ENCODE results near the gene TSPAN16.

The TSPAN16 gene

DNA sequence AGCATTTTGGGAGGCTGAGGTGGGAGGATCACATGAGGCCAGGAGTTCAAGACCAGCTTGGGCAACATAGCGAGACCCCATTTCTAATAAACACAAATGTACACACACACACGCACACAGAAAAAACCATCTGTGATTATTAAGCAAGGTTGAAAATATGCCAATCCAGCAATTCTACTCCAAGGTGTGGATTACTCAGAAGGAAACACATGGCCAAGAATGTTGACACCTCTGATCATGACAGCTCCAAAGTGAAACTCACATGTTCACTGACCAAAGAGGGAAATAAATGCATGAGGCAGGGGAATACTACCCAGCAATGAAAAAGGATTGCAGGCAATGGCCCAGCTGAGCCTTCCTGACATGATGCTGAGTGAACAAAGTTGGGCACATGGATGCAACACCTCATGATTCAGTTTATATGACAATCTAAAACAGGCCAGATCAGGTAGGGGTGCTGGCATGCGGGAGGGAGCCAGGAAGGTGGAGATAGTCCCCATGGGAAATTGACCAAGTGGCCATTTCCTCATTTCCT, 38.0 kb upstream of the TSPAN16 start:
- WGBS, 2 experiments (ENCODE audit: insufficient coverage in 2 of 2): 100% methylated on average over 1 of the region's 3 CpGs
- H3K4me3 ChIP-seq (ENCODE audit: extremely low read depth, insufficient read depth, low read length, poor library complexity, severe bottlenecking): no peak overlapping the region
- H3K9me3 ChIP-seq (ENCODE audit: control insufficient read depth, low read length): no peaks in the 10 kb centered on the region

DNA sequence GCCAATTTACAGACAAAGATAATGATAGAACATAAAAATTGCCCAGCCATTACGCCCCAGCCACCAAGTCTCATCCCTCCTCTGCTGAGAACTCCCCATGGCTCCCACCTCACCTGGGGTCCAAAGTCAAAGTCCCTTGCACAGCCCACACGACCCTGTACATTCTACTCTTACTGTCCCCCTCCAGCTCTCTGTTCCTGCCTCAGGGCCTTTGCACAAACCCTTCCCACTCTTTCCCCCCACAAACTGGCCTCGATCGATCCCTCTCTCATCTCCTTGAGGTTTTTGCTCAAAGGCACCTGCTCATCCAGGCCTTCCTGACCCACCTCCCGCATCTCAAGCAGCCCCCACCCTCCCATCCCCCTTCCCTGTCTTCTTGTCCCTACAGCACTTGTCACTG, 35.0 kb upstream of the TSPAN16 start:
- H3K4me3 ChIP-seq (ENCODE audit: extremely low read depth, insufficient read depth, low read length, poor library complexity, severe bottlenecking): peak overlapping the region; percentile 66

More for the DNA sequence above, 38.0 kb upstream of the TSPAN16 start:
- Histone ChIP-seq H3K4me1 (ENCODE audit: control insufficient read depth, insufficient read depth, low read length, poor library complexity, severe bottlenecking) (peaks cover 8% of the 10 kb centered on the region), H3K27ac (ENCODE audit: low read depth, low read length, severe bottlenecking) (no peak overlapping the region), H3K36me3 (ENCODE audit: control insufficient read depth, insufficient read depth, low read length) (no peaks in the 10 kb centered on the region)

DNA sequence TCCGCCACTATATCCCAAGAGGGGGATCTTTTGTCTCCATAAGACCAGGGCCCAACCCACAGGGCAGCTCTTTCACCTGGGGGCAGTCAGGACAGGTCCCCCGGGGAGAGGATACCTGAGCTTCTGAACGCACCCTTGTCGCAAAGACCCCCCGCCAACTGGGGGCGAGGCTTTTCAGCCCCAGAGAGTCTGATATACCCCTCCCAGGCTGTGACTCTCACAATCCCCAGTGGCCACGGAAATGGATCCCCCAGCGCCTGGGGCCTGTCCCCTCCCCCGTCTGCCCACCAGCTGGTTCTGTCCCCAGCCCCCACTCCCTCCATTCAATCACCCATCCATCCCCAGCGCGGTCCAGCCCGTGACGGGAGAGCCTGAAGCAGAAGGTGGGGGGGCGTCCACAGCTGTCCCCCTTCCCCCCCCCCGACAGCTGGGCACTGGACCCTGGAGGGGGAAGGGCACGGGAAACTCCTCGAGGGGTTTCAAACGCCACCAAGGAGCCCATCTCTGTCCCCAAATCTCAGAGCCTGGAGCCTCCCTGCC, 34.5 kb upstream of the TSPAN16 start:
- no peak overlapping the region for H3K27ac ChIP-seq (ENCODE audit: low read depth, low read length, severe bottlenecking)

More for the DNA sequence above, 35.0 kb upstream of the TSPAN16 start:
- Histone ChIP-seq H3K27ac (ENCODE audit: low read depth, low read length, severe bottlenecking) (no peak overlapping the region), H3K4me1 (ENCODE audit: control insufficient read depth, insufficient read depth, low read length, poor library complexity, severe bottlenecking) (no peaks in the 10 kb centered on the region), H3K36me3 (ENCODE audit: control insufficient read depth, insufficient read depth, low read length) (no peaks in the 10 kb centered on the region), H3K9me3 (ENCODE audit: control insufficient read depth, low read length) (no peaks in the 10 kb centered on the region)
- WGBS, 2 experiments (ENCODE audit: insufficient coverage in 2 of 2): 72% methylated on average over 5 of the region's 5 CpGs

DNA sequence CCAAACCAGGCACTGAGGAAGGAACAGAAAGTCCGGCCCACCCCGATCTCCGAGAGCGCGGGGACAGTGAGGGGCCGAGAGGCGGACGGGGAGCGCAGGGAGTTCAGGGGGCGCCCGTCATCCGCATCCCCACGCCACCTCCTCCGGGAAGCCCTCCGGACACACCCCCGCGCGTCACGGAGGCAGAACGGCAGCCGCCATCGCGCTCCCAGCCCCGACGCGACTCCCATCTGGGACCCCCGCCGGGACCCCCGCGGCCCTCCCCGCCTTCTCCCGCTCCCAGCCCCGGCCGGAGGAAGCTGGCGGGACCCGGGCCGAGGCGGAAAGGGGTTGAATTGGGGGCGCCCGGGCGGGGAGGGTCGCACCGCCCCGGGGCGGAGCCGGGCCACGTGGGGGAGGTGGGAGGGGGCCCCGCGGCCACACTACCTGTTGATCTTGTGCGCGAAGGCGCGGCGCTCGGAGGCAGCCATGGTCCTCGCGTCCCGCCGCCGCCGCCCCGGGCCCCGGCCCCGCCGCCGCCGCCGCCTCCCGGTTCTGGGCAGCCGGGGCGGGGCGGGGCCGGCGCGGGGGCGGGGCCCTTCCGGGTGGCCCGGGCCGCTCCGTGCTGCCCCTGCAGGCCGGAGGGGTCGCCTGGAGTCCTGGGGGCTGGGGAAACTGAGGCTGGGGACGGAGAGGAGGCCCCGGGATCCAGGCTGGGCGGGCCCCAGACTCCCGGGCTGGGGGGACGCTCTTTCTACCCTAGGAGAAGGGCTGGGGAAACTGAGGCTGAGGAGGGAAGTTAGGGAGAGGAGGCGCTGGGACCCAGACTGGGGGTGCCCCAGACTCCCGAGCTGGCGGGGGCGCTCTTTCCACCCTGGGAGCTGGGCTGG, 33.8 kb upstream of the TSPAN16 start, which contains the start of gene DOCK6:
DOCK6 (minus strand) TSS at position 554 of the 869 bp plus-strand sequence; CDS start at position 470, 84 bp downstream.
- H3K4me3 ChIP-seq (ENCODE audit: extremely low read depth, insufficient read depth, low read length, poor library complexity, severe bottlenecking): peak within 1 kb of the TSS; percentile 66
- no peak within 1 kb of the TSS for H3K27ac ChIP-seq (ENCODE audit: low read depth, low read length, severe bottlenecking)
- no peaks in the 10 kb centered on the region for H3K4me1 ChIP-seq (ENCODE audit: control insufficient read depth, insufficient read depth, low read length, poor library complexity, severe bottlenecking)
- 1 to 7% methylated on average over 29 of the region's 91 CpGs for WGBS, 2 experiments (ENCODE audit: insufficient coverage in 2 of 2)
- H3K36me3 ChIP-seq (ENCODE audit: control insufficient read depth, insufficient read depth, low read length): no peaks in the 10 kb centered on the region
- H3K9me3 ChIP-seq (ENCODE audit: control insufficient read depth, low read length): no peaks in the 10 kb centered on the region

More for the DNA sequence above, 34.5 kb upstream of the TSPAN16 start:
- Histone ChIP-seq H3K4me1 (ENCODE audit: control insufficient read depth, insufficient read depth, low read length, poor library complexity, severe bottlenecking) (no peaks in the 10 kb centered on the region), H3K9me3 (ENCODE audit: control insufficient read depth, low read length) (no peaks in the 10 kb centered on the region), H3K36me3 (ENCODE audit: control insufficient read depth, insufficient read depth, low read length) (no peaks in the 10 kb centered on the region), H3K4me3 (ENCODE audit: extremely low read depth, insufficient read depth, low read length, poor library complexity, severe bottlenecking) (peak overlapping the region; percentile 66)
- 21 to 46% methylated on average over 6 to 10 of the region's 18 CpGs for WGBS, 2 experiments (ENCODE audit: insufficient coverage in 2 of 2)

DNA sequence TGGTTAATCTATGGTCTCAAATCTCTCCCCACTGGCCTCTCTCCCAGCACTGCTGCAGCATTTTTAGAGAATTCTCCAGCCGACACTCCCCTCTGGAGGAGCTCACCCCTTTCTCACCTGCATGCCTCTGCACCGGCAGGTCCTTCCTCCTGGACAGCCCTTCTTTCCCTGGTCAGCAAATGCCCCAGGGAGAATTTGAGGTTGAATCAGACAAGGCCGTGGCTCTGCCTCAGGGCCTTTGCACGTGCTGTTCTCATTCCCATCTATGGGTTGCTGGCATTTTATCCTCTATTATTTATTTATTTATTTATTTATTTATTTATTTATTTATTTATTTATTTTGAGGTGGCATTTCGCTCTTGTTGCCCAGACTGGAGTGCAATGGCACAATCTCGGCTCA, 32.2 kb upstream of the TSPAN16 start:
- Histone ChIP-seq H3K4me1 (ENCODE audit: control insufficient read depth, insufficient read depth, low read length, poor library complexity, severe bottlenecking) (no peaks in the 10 kb centered on the region), H3K36me3 (ENCODE audit: control insufficient read depth, insufficient read depth, low read length) (no peaks in the 10 kb centered on the region), H3K9me3 (ENCODE audit: control insufficient read depth, low read length) (no peaks in the 10 kb centered on the region), H3K27ac (ENCODE audit: low read depth, low read length, severe bottlenecking) (no peak overlapping the region), H3K4me3 (ENCODE audit: extremely low read depth, insufficient read depth, low read length, poor library complexity, severe bottlenecking) (no peak overlapping the region)
- 94 to 100% methylated on average over 1 to 3 of the region's 6 CpGs for WGBS, 2 experiments (ENCODE audit: insufficient coverage in 2 of 2)

DNA sequence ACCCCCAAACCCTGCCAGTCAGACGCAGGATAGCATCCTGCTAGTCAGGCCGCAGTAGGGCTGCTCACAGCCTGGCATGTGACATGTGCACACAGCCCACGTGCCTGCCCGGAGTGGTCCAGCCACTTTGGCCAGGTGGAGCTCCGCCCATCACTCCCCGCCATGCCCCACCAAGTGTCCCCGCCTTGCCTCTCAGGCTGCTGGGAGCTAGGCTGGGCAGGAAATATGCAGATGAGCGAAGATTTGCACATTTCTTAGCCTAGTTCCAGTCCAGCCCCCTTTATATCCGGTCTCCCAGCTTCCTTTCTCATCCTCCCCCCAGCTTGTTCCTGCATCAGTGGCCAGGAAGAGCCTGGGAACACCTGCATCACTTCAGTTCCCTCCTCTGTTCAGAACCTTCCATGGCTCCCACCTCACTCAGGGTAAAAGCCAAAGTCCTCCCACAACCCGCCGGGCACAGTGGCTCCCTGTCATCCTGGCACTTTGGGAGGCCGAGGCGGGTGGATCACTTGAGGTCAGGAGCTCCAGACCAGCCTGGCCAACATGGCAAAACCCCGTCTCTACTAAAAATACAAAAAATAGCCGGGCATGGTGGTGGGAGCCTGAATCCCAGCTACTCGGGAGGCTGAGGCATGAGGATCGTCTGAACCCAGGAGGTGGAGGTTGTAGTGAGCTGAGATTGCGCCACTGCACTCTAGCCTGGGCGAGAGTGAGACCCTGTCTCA, 31.3 kb upstream of the TSPAN16 start:
- Histone ChIP-seq H3K9me3 (ENCODE audit: control insufficient read depth, low read length) (no peaks in the 10 kb centered on the region), H3K4me3 (ENCODE audit: extremely low read depth, insufficient read depth, low read length, poor library complexity, severe bottlenecking) (no peak overlapping the region), H3K27ac (ENCODE audit: low read depth, low read length, severe bottlenecking) (no peak overlapping the region), H3K36me3 (ENCODE audit: control insufficient read depth, insufficient read depth, low read length) (no peaks in the 10 kb centered on the region), H3K4me1 (ENCODE audit: control insufficient read depth, insufficient read depth, low read length, poor library complexity, severe bottlenecking) (no peaks in the 10 kb centered on the region)
- WGBS, 2 experiments (ENCODE audit: insufficient coverage in 2 of 2): 86 to 92% methylated on average over 9 to 17 of the region's 19 CpGs

DNA sequence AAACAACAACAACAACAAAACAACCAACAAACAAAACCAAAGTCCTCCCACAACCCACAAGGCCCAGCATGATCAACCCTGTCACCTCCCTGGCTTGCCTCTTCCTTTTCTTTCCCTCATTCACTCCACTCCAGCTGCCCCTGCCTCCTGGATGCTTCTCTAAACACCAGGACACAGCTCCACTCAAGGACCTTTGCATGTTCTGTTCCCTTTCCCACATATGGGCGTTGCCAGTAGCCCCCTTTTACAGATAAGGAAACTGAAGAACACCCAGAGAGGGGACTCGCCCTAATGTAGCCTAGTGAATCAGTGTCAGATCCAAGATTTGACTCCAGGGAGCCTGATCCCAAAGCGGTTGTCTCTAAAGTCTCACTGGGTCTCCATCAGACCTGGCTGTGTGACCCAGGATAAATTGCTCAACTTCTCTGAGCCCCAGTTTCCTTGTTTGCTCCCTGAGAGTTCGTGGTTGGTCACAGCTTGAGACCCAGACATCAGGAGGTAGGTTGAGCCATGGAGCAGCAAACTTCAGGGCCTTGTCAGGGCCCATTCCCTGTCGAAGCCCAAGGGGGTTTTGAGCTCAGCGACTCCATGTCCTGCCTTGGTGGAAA, 30.7 kb upstream of the TSPAN16 start:
- Histone ChIP-seq H3K9me3 (ENCODE audit: control insufficient read depth, low read length) (no peaks in the 10 kb centered on the region), H3K27ac (ENCODE audit: low read depth, low read length, severe bottlenecking) (no peak overlapping the region), H3K36me3 (ENCODE audit: control insufficient read depth, insufficient read depth, low read length) (no peaks in the 10 kb centered on the region), H3K4me3 (ENCODE audit: extremely low read depth, insufficient read depth, low read length, poor library complexity, severe bottlenecking) (no peak overlapping the region), H3K4me1 (ENCODE audit: control insufficient read depth, insufficient read depth, low read length, poor library complexity, severe bottlenecking) (no peaks in the 10 kb centered on the region)
- 88 to 93% methylated on average over 6 of the region's 6 CpGs for WGBS, 2 experiments (ENCODE audit: insufficient coverage in 2 of 2)

DNA sequence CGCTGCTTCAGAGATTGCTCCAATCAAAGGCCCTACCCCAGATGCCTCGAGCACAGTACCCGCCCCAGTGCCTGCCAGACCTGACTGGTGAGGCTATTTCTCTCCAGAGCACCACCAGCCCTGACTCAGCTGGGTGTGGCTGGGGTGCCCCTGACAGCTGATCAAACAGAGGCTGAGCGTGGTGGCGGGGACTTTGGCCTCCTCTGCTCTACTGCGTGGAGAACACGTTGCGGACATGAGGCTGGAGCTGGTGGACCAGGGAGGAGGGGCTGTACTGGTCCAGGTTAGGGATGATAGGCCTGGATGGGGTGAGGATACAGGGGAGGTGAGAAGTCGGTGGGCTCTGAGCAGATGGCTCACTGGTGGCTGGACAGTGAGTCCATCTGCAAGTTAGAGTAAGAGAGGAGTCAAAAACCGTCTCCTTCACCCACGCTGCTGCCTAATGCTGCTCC, 30.1 kb upstream of the TSPAN16 start:
- no peaks in the 10 kb centered on the region for H3K4me1 ChIP-seq (ENCODE audit: control insufficient read depth, insufficient read depth, low read length, poor library complexity, severe bottlenecking)
- 77 to 79% methylated on average over 11 of the region's 11 CpGs for WGBS, 2 experiments (ENCODE audit: insufficient coverage in 2 of 2)
- no peak overlapping the region for H3K27ac ChIP-seq (ENCODE audit: low read depth, low read length, severe bottlenecking)
- no peaks in the 10 kb centered on the region for H3K9me3 ChIP-seq (ENCODE audit: control insufficient read depth, low read length)
- no peaks in the 10 kb centered on the region for H3K36me3 ChIP-seq (ENCODE audit: control insufficient read depth, insufficient read depth, low read length)
- H3K4me3 ChIP-seq (ENCODE audit: extremely low read depth, insufficient read depth, low read length, poor library complexity, severe bottlenecking): no peak overlapping the region

DNA sequence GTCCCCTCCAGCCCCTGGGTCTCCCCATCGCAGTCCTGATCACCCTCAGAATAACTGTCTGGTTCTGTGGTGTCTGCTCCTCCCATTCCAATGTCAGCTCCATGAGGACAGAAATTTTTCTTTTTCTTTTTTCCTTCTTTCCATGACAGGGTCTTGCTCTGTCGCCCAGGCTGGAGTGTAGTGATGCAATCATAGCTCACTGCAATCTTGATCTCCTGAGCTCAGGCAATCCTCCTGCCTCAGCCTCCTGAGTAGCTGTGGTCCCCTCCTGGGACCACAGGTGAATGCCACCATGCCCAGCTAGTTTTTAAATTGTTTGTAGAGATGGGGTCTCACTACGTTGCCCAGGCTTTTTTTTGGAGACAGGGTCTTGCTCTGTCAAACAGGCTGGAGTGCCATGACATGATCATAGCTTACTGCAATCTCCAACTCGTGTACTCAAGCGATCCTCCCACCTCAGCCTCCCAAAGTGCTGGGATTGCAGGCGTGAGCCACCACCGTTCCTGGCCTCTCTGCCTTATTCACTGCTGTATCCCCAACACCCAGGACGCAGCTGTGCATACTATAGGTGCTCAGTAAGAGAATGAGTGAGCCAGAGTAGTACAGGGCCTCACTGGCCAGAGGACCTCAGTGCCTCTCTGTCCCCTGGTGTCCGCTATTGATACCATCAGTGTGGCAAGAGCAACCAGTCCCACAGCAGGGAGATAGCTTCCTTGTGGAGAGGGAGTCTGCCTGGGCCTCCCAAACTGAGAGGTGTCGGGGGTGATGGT, 28.5 kb upstream of the TSPAN16 start:
- H3K4me3 ChIP-seq (ENCODE audit: extremely low read depth, insufficient read depth, low read length, poor library complexity, severe bottlenecking): no peak overlapping the region
- no peaks in the 10 kb centered on the region for H3K36me3 ChIP-seq (ENCODE audit: control insufficient read depth, insufficient read depth, low read length)
- 92 to 96% methylated on average over 9 of the region's 10 CpGs for WGBS, 2 experiments (ENCODE audit: insufficient coverage in 2 of 2)
- no peaks in the 10 kb centered on the region for H3K9me3 ChIP-seq (ENCODE audit: control insufficient read depth, low read length)
- no peaks in the 10 kb centered on the region for H3K4me1 ChIP-seq (ENCODE audit: control insufficient read depth, insufficient read depth, low read length, poor library complexity, severe bottlenecking)
- no peak overlapping the region for H3K27ac ChIP-seq (ENCODE audit: low read depth, low read length, severe bottlenecking)

Data from mesodermal cell (in vitro differentiated cells).